OCI-LY1 (cell line): ENCODE measurements around the gene CYGB.

Experiments used
- H2AFZ ChIP-seq: fragments of 200-600 bp; sonication (generic), shearing (Covaris generic); 2 replicates; pipeline ENCODE4 v1.6.0; 2014; ENCODE audit warnings: antibody characterized with exemption, mild to moderate bottlenecking, low read length
- H3F3A ChIP-seq: fragments of 200-600 bp; sonication (generic), shearing (Covaris generic); 2 replicates; pipeline ENCODE4 v1.6.0; 2014; ENCODE audit warnings: mild to moderate bottlenecking, antibody characterized with exemption, low read length, moderate library complexity; ENCODE audit not compliant: insufficient read depth
- H3K27ac ChIP-seq: fragments of 200-600 bp; sonication (generic); 2 replicates; pipeline ENCODE4 v1.5.1; 2014; ENCODE audit warnings: low read length, mixed run types, mild to moderate bottlenecking, low read depth; ENCODE audit not compliant: poor library complexity, severe bottlenecking
- H3K27me3 ChIP-seq: fragments of 200-600 bp; sonication (generic); 2 replicates; pipeline ENCODE4 v1.6.0; 2014; ENCODE audit warnings: antibody characterized with exemption, mild to moderate bottlenecking, low read length, moderate library complexity; ENCODE audit not compliant: insufficient read depth
- H3K36me3 ChIP-seq: fragments of 200-600 bp; sonication (generic); 2 replicates; pipeline ENCODE4 v1.6.1; 2014; ENCODE audit warnings: mild to moderate bottlenecking, antibody characterized with exemption, low read length, moderate library complexity, mixed read lengths; ENCODE audit not compliant: insufficient read depth
- H3K4me1 ChIP-seq: fragments of 200-600 bp; sonication (generic); 2 replicates; pipeline ENCODE4 v1.5.1; 2014; ENCODE audit warnings: mild to moderate bottlenecking, low read length, moderate library complexity; ENCODE audit not compliant: insufficient read depth, severe bottlenecking
- H3K4me2 ChIP-seq: fragments of 200-600 bp; sonication (generic), shearing (Covaris generic); 2 replicates; pipeline ENCODE4 v1.6.1; 2014; ENCODE audit warnings: low read length
- H3K4me3 ChIP-seq: fragments of 200-600 bp; sonication (generic); 2 replicates; pipeline ENCODE4 v1.5.1; 2014; ENCODE audit warnings: low read length, low read depth, mild to moderate bottlenecking, mixed read lengths; ENCODE audit not compliant: poor library complexity, severe bottlenecking
- H3K79me2 ChIP-seq: fragments of 200-600 bp; shearing (Covaris generic); 2 replicates; pipeline ENCODE4 v1.6.1; 2016; ENCODE audit warnings: mixed run types, low read length, mixed read lengths; ENCODE audit not compliant: insufficient read depth
- H3K9ac ChIP-seq: fragments of 200-600 bp; sonication (generic), shearing (Covaris generic); 2 replicates; pipeline ENCODE4 v1.6.1; 2014; ENCODE audit warnings: mild to moderate bottlenecking, low read length, mixed read lengths
- H3K9me2 ChIP-seq: fragments of 200-600 bp; sonication (generic), shearing (Covaris generic); 2 replicates; pipeline ENCODE4 v1.6.1; 2014; ENCODE audit warnings: low read depth, mild to moderate bottlenecking, low read length, mixed read lengths
- H3K9me3 ChIP-seq: fragments of 200-600 bp; shearing (Covaris generic); 2 replicates; pipeline ENCODE4 v1.6.1; 2014; ENCODE audit warnings: low read length, mixed read lengths
- H4K20me1 ChIP-seq: fragments of 200-600 bp; sonication (generic), shearing (Covaris generic); 2 replicates; pipeline ENCODE4 v1.6.0; 2016; ENCODE audit warnings: mild to moderate bottlenecking, low read length; ENCODE audit not compliant: insufficient read depth
- CTCF ChIP-seq: fragments of 200-600 bp; sonication (generic), shearing (Covaris generic); IDR thresholded peaks from 2 replicates; pipeline ENCODE4 v1.5.1; 2017; ENCODE audit warnings: mild to moderate bottlenecking, antibody characterized with exemption, low read length, moderate library complexity, mixed read lengths
- EZH2 ChIP-seq: fragments of 200-600 bp; sonication (generic), shearing (Covaris generic); IDR thresholded peaks from 2 replicates; pipeline ENCODE4 v1.8.0; 2017; ENCODE audit warnings: borderline replicate concordance, mixed run types, mild to moderate bottlenecking, antibody characterized with exemption, low read length, moderate library complexity, mixed read lengths

Gene CYGB

DNA sequence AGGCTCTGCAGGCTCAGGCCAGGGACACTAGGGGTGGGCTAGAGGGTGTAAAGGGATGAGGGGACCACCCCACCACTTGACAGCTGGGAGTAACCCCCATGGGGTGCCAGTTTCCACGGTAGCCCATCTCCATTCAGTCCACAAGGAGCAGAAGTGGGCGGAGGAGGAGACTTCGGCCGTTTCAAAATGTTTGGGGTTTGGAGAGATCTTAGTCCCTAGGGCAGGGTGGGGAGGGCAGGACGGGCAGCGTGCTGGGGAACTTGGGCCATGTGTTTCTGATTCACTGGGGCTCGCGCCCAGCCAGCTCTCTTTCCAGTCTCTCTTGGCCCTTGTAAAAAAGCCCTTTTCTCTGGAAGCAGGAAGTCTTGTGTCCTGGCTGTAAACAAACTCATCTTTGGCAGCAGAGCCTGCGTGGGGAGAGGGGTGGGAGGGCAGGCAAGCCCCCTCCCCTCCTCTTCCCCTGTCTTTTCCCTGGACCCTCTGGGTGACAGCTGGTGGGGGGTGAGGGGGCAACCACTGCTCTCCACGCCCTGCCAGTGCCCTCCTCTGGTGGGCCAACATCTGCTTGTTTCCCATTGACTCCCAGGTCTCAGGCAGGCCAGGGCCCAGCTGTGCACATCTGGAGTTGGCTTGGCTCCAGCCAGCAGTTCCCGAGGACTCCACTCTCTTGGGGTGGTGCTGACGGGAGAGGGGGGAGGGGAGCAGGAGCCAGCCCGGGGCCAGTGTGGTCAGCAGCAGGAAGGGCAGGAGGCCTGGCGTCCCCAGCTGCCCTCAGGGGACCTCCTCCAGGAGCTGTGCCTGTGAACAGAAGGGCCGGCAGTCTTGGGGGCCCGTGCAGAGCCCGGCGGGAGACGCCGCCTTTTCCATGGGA is 8.1 kb downstream of the CYGB start:
- peak overlapping the region; percentile 60 for H3K4me3 ChIP-seq
- no peaks in the 10 kb centered on the region for H3K36me3 ChIP-seq
- no peaks in the 10 kb centered on the region for H3K9me3 ChIP-seq
- no peaks in the 10 kb centered on the region for H3K79me2 ChIP-seq
- no peaks in the 10 kb centered on the region for H3K9me2 ChIP-seq
- H4K20me1 ChIP-seq, result no peaks in the 10 kb centered on the region
- peak overlapping the region; percentile 40; the same call in 1 of the 2 replicates for H2AFZ ChIP-seq
- peaks cover 44% of the 10 kb centered on the region for H3K4me1 ChIP-seq
- peak overlapping the region; percentile 81 for H3K27ac ChIP-seq
- no peak for TF ChIP-seq EZH2
- TF ChIP-seq CTCF, result no peak
- peak overlapping the region; percentile 79 for H3K4me2 ChIP-seq
- H3F3A ChIP-seq, result no peaks in the 10 kb centered on the region
- peaks cover 6% of the 10 kb centered on the region; the same call in 1 of the 2 replicates for H3K27me3 ChIP-seq
- H3K9ac ChIP-seq, result peak overlapping the region; percentile 19; the same call in 1 of the 2 replicates

DNA sequence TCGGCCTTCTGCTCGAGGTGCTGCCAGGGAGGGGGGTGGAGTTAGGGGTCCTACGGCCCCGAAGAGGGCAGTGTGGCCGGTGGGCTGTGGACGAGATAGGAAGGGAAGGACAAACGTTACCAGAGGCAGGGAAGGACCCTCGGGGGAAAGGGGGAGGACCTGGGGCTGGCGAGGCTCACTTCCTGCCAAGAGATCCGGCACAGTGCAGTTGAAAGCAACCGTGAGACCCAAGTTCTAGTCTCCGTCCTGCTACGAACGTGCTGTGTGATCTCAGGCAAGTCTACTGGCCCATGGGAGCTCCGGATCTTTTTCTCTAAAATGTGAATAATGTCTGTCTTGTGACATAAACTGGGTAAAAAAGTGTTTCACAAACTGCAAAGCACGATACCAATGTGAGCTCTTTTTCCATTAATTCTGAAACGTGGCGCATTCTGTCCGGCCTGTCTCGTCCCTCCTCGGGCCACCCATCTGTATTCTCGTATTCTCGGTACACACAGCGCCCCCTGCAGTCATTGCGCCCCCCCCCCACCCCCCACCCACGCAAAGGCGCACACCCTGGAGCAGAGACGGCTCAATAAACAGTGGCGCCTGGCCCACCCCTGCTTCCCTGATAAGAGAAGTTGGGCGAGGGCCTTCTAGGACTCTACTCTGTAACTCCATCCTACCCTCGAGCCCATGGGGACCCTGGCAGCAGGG is 8.8 kb downstream of the CYGB start:
- Histone ChIP-seq H3K27ac (peak overlapping the region; percentile 81), H3K27me3 (0 out of 2 replicates have a peak, but pooled peaks cover 6% of the 10 kb centered on the region), H3K9me3 (no peaks in the 10 kb centered on the region)

DNA sequence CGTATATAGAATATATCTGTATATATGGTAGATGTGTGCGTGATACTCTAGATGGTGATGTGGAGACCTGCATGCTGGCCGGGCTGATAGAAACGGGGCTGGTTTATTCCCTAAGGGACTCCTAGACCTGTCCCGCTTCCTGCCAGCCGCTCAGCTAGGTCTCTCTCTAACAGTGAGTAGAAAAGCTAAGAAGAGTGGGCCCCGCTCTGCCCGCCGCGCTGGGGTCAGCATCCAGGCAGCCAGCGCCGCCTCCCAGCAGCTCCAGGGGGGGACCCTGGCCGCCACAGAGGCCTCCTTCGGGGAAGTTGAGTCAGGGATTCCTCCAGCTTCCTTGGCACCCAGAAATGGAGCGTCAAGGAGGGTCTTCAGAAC is 9.4 kb downstream of the CYGB start:
- no peaks in the 10 kb centered on the region for H3F3A ChIP-seq
- 0 out of 2 replicates have a peak, but pooled peaks cover 6% of the 10 kb centered on the region for H3K27me3 ChIP-seq
- no peaks in the 10 kb centered on the region for H3K36me3 ChIP-seq
- no peak overlapping the region; the same call in 1 of the 2 replicates for H2AFZ ChIP-seq
- H3K9me2 ChIP-seq, result no peaks in the 10 kb centered on the region
- no peaks in the 10 kb centered on the region for H4K20me1 ChIP-seq
- no peaks in the 10 kb centered on the region for H3K9me3 ChIP-seq
- H3K9ac ChIP-seq, result peak overlapping the region; percentile 67
- H3K27ac ChIP-seq, result peak overlapping the region; percentile 81
- TF ChIP-seq CTCF (no peak), EZH2 (no peak)
- peak overlapping the region; percentile 60 for H3K4me3 ChIP-seq
- H3K79me2 ChIP-seq, result no peaks in the 10 kb centered on the region
- peak overlapping the region; percentile 79 for H3K4me2 ChIP-seq
- peaks cover 44% of the 10 kb centered on the region for H3K4me1 ChIP-seq

More for the DNA sequence above, 8.8 kb downstream of the CYGB start:
- Histone ChIP-seq H3K9ac (peak overlapping the region; percentile 67), H3K36me3 (no peaks in the 10 kb centered on the region), H3K9me2 (no peaks in the 10 kb centered on the region), H3K79me2 (no peaks in the 10 kb centered on the region), H3F3A (no peaks in the 10 kb centered on the region), H4K20me1 (no peaks in the 10 kb centered on the region), H3K4me1 (peaks cover 44% of the 10 kb centered on the region), H3K4me3 (peak overlapping the region; percentile 60), H3K4me2 (peak overlapping the region; percentile 79), H2AFZ (peak overlapping the region; percentile 40)
- TF ChIP-seq EZH2 (no peak), CTCF (peak; percentile 47)
